Superior temporal gyrus (tissue), 1 donor: Measurements from ENCODE around the gene KIAA0040.
"Not testable (repeated sequence)": the region's sequence is repeated elsewhere in the genome, so short reads cannot be mapped to it uniquely, and the experiment has no call there.

Experiments
- DNase-seq: peaks from one replicate; pipeline ENCODE4 v3.0.0-alpha.2; 2016; ENCODE audit errors: extremely low spot score

Gene KIAA0040

GRCh38 chr1:175137369-175137768 is 55.2 kb downstream of the KIAA0040 start:
- DNase-seq = no peak

GRCh38 chr1:175136246-175136645 is 56.3 kb downstream of the KIAA0040 start:
- no peak for DNase-seq

- no peak for DNase-seq
Observed at GRCh38 chr1:175134500-175134899, 58.1 kb downstream of the KIAA0040 start.

GRCh38 chr1:175133673-175134435 is 58.7 kb downstream of the KIAA0040 start:
- no peak for DNase-seq

GRCh38 chr1:175132436-175132835 is 60.1 kb downstream of the KIAA0040 start:
- DNase-seq = no peak

- DNase-seq = no peak
Observed at GRCh38 chr1:175131095-175131494, 61.5 kb downstream of the KIAA0040 start.

GRCh38 chr1:175130649-175131045 is 61.9 kb downstream of the KIAA0040 start:
- no peak for DNase-seq

- no peak for DNase-seq
Observed at GRCh38 chr1:175129997-175130648, 62.5 kb downstream of the KIAA0040 start.

GRCh38 chr1:175129644-175129996 is 63.0 kb downstream of the KIAA0040 start:
- DNase-seq = no peak

- no peak for DNase-seq
Observed at GRCh38 chr1:175129182-175129581, 63.4 kb downstream of the KIAA0040 start.

GRCh38 chr1:175128523-175128922 is 64.1 kb downstream of the KIAA0040 start:
- DNase-seq = no peak

- DNase-seq = no peak
Observed at GRCh38 chr1:175127565-175127964, 65.0 kb downstream of the KIAA0040 start.

GRCh38 chr1:175126347-175126746 is 66.2 kb downstream of the KIAA0040 start:
- DNase-seq = no peak

GRCh38 chr1:175124861-175125260 is 67.7 kb downstream of the KIAA0040 start:
- no peak for DNase-seq

GRCh38 chr1:175120511-175120910 is 72.1 kb downstream of the KIAA0040 start:
- no peak for DNase-seq

GRCh38 chr1:175118375-175119367 is 73.9 kb downstream of the KIAA0040 start:
- DNase-seq = no peak

- no peak for DNase-seq
Observed at GRCh38 chr1:175116903-175117302, 75.7 kb downstream of the KIAA0040 start.

GRCh38 chr1:175116210-175116798 is 76.3 kb downstream of the KIAA0040 start:
- DNase-seq = no peak

GRCh38 chr1:175114996-175115395 is 77.6 kb downstream of the KIAA0040 start:
- no peak for DNase-seq

- not testable (repeated sequence) for DNase-seq
Observed at GRCh38 chr1:175108331-175108820, 84.2 kb downstream of the KIAA0040 start.
